Activated CD4-positive, alpha-beta T cell treated with anti-CD3 and anti-CD28 coated beads for 48 hours (primary cell): ENCODE data around the gene RNF213.
A peak's percentile ranks its signal among the peaks of the same experiment; 100 is the strongest.

Source experiments
- DNase-seq: peaks from one replicate; pipeline ENCODE4 v3.0.0-alpha.2; 2020

Gene RNF213

GRCh38 chr17:80353718-80354275 lies 93.1 kb downstream of the RNF213 start:
- DNase-seq, result no peak

DNA sequence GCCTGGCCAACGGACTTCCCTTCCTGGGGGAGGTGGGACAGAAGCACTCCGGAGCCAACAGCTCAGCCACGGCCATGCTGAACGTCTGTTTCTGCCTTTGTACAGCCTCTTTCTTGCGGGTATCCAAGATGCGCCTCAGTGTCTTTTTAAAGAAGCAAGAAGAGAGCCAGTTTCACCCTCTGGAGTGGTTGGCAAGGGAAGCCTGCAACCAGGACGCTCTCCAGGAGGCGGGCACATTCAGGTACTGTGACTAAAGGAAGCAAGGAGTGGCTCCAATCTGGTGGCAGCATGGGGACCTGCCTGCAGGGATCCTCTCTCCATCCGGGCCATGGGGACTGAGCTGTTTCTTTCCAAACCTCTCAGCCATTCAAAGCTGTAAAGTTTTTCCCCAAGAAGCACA lies 93.7 kb downstream of the RNF213 start:
- DNase-seq, result no peak

- DNase-seq, result no peak
Measured at GRCh38 chr17:80356231-80356856, 95.7 kb downstream of the RNF213 start.

DNA sequence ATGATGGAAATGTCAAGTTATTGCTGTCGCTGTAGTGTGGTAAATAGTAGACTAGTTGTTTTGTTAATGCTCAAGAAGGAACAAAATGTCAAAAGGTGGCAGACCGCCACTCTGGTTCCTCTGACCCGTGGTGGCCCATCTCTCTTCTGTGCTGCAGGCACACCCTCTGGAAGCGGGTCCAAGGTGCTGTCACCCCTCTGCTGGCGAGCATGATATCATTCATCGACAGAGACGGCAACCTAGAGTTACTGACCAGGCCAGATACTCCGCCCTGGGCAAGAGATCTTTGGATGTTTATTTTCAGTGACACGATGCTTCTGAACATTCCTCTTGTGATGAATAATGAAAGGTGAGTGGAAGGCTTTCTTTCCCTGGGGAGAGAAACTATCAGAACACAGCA lies 97.5 kb downstream of the RNF213 start:
- DNase-seq, result no peak

DNA sequence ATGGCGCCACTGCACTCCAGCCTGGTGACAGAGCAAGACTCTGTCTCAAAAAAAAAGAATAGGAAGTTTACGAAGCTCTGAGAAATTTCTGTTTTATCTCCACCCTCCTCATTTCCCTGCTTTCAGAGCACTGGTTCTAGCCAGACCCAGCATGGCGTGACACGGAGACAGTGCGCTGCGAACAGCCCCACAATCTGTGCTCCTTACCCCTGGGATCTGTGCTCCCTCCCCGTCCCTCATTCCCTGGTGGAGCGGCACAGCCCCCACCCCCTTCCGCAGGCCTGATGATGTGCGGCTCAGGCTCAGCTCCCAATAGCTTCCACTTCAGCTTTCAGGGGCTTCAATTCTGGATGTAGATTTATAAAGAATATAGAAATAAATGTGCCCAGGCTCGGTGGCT lies 98.2 kb downstream of the RNF213 start:
- no peak for DNase-seq

DNA sequence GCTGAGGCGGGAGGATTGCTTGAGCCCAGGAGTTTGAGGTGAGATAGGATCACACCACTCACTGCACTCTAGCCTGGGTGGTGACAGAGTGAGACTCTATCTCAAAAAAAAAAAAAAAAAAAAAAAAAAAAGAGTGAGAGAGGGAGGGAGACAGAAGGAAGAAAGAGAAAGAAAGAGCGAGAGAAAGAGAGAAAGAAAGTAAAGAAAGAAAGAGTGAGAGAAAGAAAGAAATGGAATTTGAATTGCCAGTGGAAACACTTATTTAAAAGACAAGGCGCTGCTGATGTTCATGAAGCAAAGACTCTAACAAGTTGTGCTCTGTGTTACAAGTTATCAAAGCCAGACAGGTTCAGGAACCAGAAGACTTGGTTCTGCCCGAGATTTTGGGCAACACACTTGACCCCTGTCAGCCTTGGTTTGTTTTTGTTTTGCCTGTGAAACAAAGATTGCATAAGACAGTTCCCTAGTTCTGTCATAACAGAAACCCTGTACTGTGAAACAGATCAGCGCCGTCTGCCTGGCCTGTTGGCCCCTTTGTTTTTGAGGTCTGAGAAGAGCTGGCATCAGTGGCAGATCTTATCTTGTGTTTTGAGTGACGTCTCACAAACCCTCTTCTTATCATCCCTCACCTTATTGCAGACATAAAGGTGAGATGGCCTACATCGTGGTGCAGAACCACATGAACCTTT lies 98.9 kb downstream of the RNF213 start:
- DNase-seq, result no peak

- DNase-seq, result no peak
Measured at GRCh38 chr17:80360396-80360795, 99.7 kb downstream of the RNF213 start.

GRCh38 chr17:80361495-80362220 lies 101.0 kb downstream of the RNF213 start:
- peak; percentile 49 for DNase-seq

DNA sequence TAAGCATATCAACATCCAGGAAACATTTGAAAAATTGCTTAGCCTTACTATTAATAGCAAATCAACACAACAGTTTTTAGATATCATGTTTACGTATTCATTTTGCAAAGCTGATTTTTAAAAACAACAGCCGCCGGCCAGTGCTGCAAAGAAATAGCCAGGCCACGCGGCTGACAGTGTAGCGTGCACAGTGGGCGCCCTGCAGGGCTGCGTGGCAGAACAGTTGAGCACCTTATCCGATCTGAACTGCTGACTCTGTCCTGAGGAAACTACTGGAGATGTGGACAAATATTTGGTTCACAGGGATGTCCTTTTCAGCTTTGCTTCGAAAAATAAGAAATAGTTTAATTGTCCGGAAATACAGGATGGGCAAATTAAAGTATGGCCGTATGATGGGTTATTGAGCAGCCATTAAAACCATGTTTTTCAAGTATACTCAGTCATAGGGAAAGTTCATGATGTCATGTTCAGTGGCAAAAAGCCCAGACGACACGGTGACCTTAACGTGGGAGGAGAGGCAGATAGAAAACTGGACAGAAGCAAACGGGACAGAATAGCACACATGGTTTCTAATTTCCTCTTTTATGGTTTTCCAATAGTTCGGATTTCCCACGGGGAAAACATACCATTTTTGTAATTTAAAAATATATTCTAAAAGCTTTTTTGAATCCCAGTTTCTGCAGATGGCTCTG lies 101.9 kb downstream of the RNF213 start:
- no peak for DNase-seq

- no peak for DNase-seq
Measured at GRCh38 chr17:80363120-80363515, 102.5 kb downstream of the RNF213 start.

GRCh38 chr17:80363518-80364090 lies 103.0 kb downstream of the RNF213 start:
- no peak for DNase-seq

GRCh38 chr17:80364091-80364691 lies 103.5 kb downstream of the RNF213 start:
- DNase-seq, result no peak

- DNase-seq, result no peak
Measured at GRCh38 chr17:80365001-80365965, 104.6 kb downstream of the RNF213 start.

DNA sequence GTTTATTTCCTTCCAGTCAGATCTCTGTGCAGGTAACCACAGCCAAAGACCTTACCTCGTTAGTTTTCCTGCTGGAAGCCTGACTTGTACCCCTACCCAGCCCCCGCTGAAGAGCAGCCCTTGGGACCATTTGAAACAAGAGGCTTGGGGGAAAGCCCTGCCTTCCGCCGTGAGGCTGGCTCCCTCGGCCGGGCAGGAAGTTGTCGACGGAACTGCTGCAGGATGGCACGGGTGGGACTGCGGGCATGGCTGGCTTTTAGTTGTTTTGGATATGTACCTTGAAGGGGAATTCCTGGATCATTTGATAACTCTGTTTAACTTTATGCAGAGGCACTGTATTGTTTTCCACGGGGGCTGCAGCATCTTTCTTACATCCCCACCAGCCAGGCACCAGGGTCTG lies 105.3 kb downstream of the RNF213 start:
- DNase-seq, result no peak

GRCh38 chr17:80367503-80367902 lies 106.9 kb downstream of the RNF213 start:
- DNase-seq, result no peak

GRCh38 chr17:80371196-80371595 lies 110.5 kb downstream of the RNF213 start:
- DNase-seq, result no peak

- no peak for DNase-seq
Measured at GRCh38 chr17:80372456-80372855, 111.8 kb downstream of the RNF213 start.

DNA sequence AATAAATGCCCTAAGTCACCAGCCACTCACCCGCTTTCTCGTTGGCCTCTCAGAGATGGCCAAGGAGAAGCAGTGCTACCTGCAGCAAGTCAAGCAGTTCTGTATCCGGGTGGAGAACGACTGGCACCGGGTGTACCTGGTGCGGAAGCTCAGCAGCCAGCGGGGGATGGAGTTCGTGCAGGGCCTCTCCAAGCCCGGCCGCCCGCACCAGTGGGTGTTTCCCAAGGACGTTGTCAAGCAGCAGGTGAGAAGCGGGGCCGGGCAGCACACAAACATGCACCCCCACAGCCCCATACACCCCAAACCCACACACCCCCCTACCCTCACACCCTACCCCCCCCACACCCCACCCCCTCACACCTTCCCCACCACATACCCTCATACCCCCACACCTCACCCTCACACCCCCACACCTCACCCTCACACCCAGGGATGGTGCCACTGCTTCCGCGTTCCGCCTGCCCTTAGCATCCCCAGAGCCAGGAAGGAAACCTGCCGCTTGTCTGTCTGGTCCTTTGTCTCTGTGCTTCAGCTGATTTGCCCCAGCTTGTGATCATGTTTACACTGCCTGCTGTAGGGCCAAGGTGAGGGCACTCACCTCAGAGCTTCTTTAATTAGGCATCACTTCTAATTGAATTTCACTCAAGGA lies 112.4 kb downstream of the RNF213 start:
- no peak for DNase-seq

GRCh38 chr17:80374039-80374731 lies 113.5 kb downstream of the RNF213 start:
- no peak for DNase-seq
